Measurements from ENCODE around the gene MAGED4. TPM values are rescaled to one million over a fixed set of nuclear protein-coding genes. Genes with fewer than 3 reads are reported as not detected.

Gene MAGED4
- total RNA-seq, 1 experiment from 2014 or later: 34.5 TPM

Other genes with a start within 250 kb of the MAGED4 start
- 43.1 and 47.2 TPM in 2 replicates for gene MAGED4B, start 115.7 kb upstream of the MAGED4 start, total RNA-seq (2014; rRNA removed; shearing (Covaris generic))
- not detected in 2 replicates for gene XAGE2, start 184.1 kb downstream of the MAGED4 start, total RNA-seq (2014; rRNA removed; shearing (Covaris generic))

Measured in SJCRH30 (cell line).